Nephron progenitor cell (in vitro differentiated cells): ENCODE measurements around the gene DPP10.

Source experiments
- DNase-seq: peaks from one replicate; pipeline ENCODE4 v3.0.0; 2021
- H3K27ac Mint-ChIP-seq: 2 replicates; pipeline ENCODE4 v1.8.0; 2021; ENCODE audit warnings: mild to moderate bottlenecking, moderate library complexity, mixed read lengths
- H3K27me3 Mint-ChIP-seq: 2 replicates; pipeline ENCODE4 v1.8.0; 2021; ENCODE audit warnings: mild to moderate bottlenecking, low read depth, mixed read lengths; ENCODE audit not compliant: poor library complexity
- H3K36me3 Mint-ChIP-seq: 2 replicates; pipeline ENCODE4 v1.8.0; 2021; ENCODE audit warnings: low read depth, mixed read lengths
- H3K4me1 Mint-ChIP-seq: 2 replicates; pipeline ENCODE4 v1.8.0; 2021; ENCODE audit warnings: mixed read lengths
- H3K4me3 Mint-ChIP-seq: 2 replicates; pipeline ENCODE4 v1.8.0; 2021; ENCODE audit warnings: mild to moderate bottlenecking, moderate library complexity, mixed read lengths
- H3K9me3 Mint-ChIP-seq: 2 replicates; pipeline ENCODE4 v1.8.0; 2021; ENCODE audit warnings: mild to moderate bottlenecking, moderate library complexity, mixed read lengths
- TF ChIP-seq, protein P1 (sequence below): fragments of 200-600 bp; sonication (generic); IDR thresholded peaks from 2 replicates; pipeline ENCODE4 v1.5.0; 2021; ENCODE audit warnings: antibody characterized with exemption

DPP10 gene

DNA sequence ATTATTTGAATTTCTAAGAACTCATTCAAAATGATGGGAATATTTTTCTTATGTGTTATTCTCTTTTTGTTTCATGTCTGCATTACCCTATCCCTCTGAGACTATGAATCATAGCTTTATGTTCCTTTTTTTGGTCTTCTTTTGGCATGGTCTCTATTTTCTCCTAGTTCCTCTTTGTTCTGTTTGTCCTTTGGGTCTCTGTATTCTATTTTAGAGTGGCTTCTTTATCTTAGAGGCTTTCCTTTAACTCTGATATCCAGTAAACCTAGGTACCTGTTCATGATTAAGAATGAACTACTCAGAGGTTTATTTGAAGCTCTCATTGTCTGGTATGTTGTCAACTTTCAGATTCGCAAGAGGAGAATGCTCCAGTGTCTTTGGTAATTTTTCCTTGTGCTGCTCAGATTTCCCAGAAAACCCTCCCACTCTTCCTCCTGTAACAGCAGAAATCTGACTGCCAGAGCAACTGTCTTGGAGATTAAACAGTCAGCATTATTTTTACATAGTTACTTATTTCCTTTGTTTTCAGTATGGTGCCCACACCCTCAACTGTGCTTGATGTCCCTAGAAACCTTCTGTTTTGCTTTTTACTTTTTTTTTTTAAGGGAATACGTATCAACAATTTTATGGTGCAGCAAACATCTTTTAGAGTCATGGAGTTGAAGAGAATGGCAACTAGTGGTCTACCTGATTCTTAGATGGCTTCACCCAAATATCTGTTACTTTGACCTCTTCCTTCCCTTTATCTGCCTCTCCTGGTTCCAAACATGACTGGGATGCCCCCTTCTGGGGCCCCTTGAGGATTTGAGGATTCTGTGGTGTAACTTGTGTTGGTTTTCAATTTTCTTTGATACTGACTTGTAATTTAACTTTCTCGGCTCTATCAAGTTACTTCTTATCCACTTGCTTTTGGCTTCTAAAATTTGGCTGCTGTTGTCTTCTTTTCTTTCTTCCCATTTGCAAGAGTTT lies 92.0 kb downstream of the DPP10 start:
- no peak for DNase-seq
- TF ChIP-seq, protein P1, sequence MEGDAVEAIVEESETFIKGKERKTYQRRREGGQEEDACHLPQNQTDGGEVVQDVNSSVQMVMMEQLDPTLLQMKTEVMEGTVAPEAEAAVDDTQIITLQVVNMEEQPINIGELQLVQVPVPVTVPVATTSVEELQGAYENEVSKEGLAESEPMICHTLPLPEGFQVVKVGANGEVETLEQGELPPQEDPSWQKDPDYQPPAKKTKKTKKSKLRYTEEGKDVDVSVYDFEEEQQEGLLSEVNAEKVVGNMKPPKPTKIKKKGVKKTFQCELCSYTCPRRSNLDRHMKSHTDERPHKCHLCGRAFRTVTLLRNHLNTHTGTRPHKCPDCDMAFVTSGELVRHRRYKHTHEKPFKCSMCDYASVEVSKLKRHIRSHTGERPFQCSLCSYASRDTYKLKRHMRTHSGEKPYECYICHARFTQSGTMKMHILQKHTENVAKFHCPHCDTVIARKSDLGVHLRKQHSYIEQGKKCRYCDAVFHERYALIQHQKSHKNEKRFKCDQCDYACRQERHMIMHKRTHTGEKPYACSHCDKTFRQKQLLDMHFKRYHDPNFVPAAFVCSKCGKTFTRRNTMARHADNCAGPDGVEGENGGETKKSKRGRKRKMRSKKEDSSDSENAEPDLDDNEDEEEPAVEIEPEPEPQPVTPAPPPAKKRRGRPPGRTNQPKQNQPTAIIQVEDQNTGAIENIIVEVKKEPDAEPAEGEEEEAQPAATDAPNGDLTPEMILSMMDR: no peak

DNA sequence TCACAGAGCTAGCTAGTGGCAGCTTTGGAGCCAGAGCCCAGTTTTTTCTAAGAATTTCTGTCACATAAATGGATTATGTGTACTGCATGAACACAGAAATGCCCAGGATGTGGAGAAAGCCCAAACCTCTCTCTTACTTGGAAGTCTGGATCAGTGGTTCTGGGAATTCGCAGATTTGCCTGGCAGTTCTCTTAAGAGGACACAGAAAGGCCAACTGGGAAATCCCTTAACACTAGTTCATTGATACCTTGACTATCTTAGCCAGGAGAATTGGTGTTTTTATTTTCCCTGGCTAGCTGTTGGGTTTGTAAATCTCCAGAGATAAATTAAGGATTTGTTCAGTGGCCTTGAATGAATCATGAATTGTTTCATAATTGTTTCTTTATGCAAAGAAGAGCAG lies 95.3 kb downstream of the DPP10 start:
- Mint-ChIP-seq H3K4me1 (peaks cover 4% of the 10 kb centered on the region), H3K36me3 (no peaks in the 10 kb centered on the region), H3K27ac (no peak overlapping the region), H3K9me3 (no peaks in the 10 kb centered on the region), H3K27me3 (no peaks in the 10 kb centered on the region), H3K4me3 (no peak overlapping the region)
- no peak for DNase-seq
- TF ChIP-seq, protein P1: no peak

More for the DNA sequence above, 92.0 kb downstream of the DPP10 start:
- H3K27me3 Mint-ChIP-seq: peaks cover 1% of the 10 kb centered on the region
- no peaks in the 10 kb centered on the region for H3K4me1 Mint-ChIP-seq
- no peak overlapping the region for H3K4me3 Mint-ChIP-seq
- H3K36me3 Mint-ChIP-seq: no peaks in the 10 kb centered on the region
- H3K27ac Mint-ChIP-seq: no peak overlapping the region
- no peaks in the 10 kb centered on the region for H3K9me3 Mint-ChIP-seq

DNA sequence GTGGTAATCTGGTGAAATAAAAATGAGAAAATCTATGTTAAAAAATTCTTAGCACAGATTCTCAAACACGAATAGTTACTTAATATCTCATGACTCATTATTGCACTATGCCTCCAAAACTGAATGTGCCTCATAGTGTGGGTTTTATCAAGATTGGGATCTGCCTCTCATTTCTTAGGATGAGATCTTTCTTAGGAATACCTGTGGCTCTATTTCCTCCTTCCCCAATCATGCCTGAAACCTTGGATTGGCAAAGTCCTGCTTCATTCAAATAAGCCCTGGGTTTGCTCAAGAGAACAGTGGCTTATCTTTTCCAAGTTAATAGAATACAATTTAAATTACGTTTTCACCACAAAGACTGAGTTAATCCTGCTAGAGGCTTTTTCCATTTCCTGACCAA lies 100.3 kb downstream of the DPP10 start:
- Mint-ChIP-seq H3K36me3 (no peaks in the 10 kb centered on the region), H3K9me3 (peaks cover 4% of the 10 kb centered on the region), H3K4me3 (no peak overlapping the region), H3K27ac (no peak overlapping the region), H3K27me3 (no peaks in the 10 kb centered on the region), H3K4me1 (peaks cover 18% of the 10 kb centered on the region)
- no peak for DNase-seq
- TF ChIP-seq, protein P1: no peak

DNA sequence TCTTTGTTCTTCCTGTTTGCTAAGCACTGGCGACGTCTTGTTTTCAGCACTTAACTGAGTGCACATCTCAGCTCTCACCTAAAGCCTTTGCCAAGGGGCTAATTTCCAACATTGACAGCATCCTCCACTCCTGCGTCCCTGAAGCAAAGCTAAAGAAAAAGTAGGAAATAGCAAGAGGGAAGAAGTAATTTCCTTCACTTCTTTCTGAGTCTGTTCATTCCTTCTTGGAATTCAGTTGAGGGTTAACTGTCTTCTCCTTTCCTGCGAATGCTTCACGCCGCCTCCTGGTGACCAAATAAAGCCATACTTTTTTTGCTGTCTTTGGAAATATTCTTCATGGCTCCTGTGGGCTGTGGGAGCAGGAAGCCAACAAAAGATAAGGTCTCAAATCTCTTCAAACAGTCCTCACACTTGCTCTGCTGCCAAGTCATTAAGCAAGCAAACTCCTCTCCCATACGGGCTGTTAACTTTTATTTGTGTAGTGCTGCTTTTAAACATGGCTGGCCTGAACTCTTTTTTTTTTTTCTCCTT lies 100.9 kb downstream of the DPP10 start:
- H3K4me1 Mint-ChIP-seq: peaks cover 18% of the 10 kb centered on the region
- peaks cover 4% of the 10 kb centered on the region for H3K9me3 Mint-ChIP-seq
- H3K36me3 Mint-ChIP-seq: no peaks in the 10 kb centered on the region
- DNase-seq: peak; percentile 18
- peak overlapping the region; percentile 93 for H3K27ac Mint-ChIP-seq
- no peaks in the 10 kb centered on the region for H3K27me3 Mint-ChIP-seq
- TF ChIP-seq, protein P1: peak; percentile 24
- H3K4me3 Mint-ChIP-seq: peak overlapping the region; percentile 6

DNA sequence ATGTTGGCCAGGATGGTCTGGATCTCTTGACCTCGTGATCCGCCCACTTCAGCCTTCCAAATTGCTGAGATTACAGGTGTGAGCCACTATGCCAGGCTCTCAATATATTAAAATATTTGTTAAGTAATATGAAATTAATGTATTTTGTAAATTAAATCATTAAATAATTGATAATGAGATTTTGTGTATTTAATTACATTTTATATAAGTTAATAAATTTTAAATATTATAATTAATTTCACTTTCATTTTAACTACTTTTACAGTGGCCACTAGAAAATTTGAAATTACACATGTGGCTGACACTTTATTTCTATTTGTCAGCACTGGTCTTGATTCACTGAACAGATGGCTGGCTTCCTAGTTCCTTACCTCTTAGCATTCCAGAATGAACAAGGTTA lies 102.6 kb downstream of the DPP10 start:
- TF ChIP-seq, protein P1: no peak
- Mint-ChIP-seq H3K4me3 (no peak overlapping the region), H3K4me1 (peaks cover 33% of the 10 kb centered on the region), H3K9me3 (peaks cover 4% of the 10 kb centered on the region), H3K36me3 (no peaks in the 10 kb centered on the region), H3K27ac (no peak overlapping the region), H3K27me3 (no peaks in the 10 kb centered on the region)
- DNase-seq: no peak
